ENCODE results near the gene FSHR.

DNA sequence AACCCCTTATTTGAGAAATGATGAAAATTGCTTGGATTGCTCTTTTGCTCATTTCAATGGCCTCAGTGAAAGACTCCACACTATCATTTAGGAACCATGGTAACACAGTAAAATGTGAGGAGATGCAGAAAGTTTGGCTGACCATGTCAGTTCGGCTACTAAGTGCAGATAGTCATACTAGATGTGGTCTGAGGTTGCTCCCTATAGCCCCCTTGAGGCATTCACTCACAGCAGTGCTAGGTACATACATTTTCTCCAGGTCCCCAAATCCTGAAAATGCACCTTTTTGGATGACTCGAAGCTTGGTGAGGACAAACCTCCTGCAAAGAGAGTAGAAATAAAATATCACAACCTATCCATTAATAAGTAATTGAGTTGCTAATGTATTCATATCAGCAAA is 86.3 kb downstream of the FSHR start:
- TF ChIP-seq POLR2A (IDR thresholded peaks at IDR 0.05) (no peak), POLR2AphosphoS5 (IDR thresholded peaks at IDR 0.05) (no peak)
- TF ChIP-seq, protein P1, sequence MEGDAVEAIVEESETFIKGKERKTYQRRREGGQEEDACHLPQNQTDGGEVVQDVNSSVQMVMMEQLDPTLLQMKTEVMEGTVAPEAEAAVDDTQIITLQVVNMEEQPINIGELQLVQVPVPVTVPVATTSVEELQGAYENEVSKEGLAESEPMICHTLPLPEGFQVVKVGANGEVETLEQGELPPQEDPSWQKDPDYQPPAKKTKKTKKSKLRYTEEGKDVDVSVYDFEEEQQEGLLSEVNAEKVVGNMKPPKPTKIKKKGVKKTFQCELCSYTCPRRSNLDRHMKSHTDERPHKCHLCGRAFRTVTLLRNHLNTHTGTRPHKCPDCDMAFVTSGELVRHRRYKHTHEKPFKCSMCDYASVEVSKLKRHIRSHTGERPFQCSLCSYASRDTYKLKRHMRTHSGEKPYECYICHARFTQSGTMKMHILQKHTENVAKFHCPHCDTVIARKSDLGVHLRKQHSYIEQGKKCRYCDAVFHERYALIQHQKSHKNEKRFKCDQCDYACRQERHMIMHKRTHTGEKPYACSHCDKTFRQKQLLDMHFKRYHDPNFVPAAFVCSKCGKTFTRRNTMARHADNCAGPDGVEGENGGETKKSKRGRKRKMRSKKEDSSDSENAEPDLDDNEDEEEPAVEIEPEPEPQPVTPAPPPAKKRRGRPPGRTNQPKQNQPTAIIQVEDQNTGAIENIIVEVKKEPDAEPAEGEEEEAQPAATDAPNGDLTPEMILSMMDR (IDR thresholded peaks at IDR 0.05), result no peak
